Neuronal stem cell (in vitro differentiated cells): ENCODE measurements around the gene BMP2.

Experiments
- DNase-seq: peaks from one replicate; pipeline ENCODE4 v3.0.0-alpha.2; 2013; ENCODE audit warnings: low spot score
- H2AFZ ChIP-seq: one replicate; pipeline ENCODE4 v1.6.1; 2013; ENCODE audit warnings: mild to moderate bottlenecking, low read length, inconsistent platforms
- H2AK5ac ChIP-seq: 2 replicates; pipeline ENCODE4 v1.6.1; 2013; ENCODE audit warnings: low read depth, mild to moderate bottlenecking, inconsistent platforms, low read length, moderate library complexity, mixed read lengths
- H2BK120ac ChIP-seq: 2 replicates; pipeline ENCODE4 v1.6.1; 2013; ENCODE audit warnings: low read depth, mild to moderate bottlenecking, inconsistent platforms, low read length, moderate library complexity, mixed read lengths
- H2BK12ac ChIP-seq: one replicate; pipeline ENCODE4 v1.6.1; 2013; ENCODE audit warnings: low read length, inconsistent platforms
- H2BK15ac ChIP-seq: 2 replicates; pipeline ENCODE4 v1.6.1; 2013; ENCODE audit warnings: mild to moderate bottlenecking, low read length, inconsistent platforms, mixed read lengths
- H2BK5ac ChIP-seq: one replicate; pipeline ENCODE4 v1.6.1; 2013; ENCODE audit warnings: inconsistent platforms, mild to moderate bottlenecking, low read length, moderate library complexity
- H3K14ac ChIP-seq: one replicate; pipeline ENCODE4 v1.6.1; 2013; ENCODE audit warnings: low read length, inconsistent platforms
- H3K18ac ChIP-seq: 2 replicates; pipeline ENCODE4 v1.6.1; 2013; ENCODE audit warnings: low read length, inconsistent platforms
- H3K23ac ChIP-seq: 2 replicates; pipeline ENCODE4 v1.6.1; 2013; ENCODE audit warnings: low read depth, mild to moderate bottlenecking, mixed read lengths, low read length, inconsistent platforms; ENCODE audit not compliant: poor library complexity
- H3K27ac ChIP-seq: replicated peaks from 3 replicates; pipeline ENCODE4 v1.5.1; 2013; ENCODE audit warnings: low read length, inconsistent platforms
- H3K27me3 ChIP-seq, 3 experiments: 2 replicates each; pipeline ENCODE4 v1.6.1; 2013; ENCODE audit warnings: low read length in 3 of 3, mild to moderate bottlenecking in 2 of 3, inconsistent platforms in 1 of 3, low read depth in 1 of 3, mixed read lengths in 1 of 3, moderate library complexity in 1 of 3; ENCODE audit not compliant: control insufficient read depth in 3 of 3, insufficient read depth in 3 of 3
- H3K36me3 ChIP-seq, 2 donors: replicated peaks in 1 of 2; 2 replicates each; pipeline ENCODE4 v1.6.1; 2013; ENCODE audit warnings: low read length in 2 of 2; ENCODE audit not compliant: control insufficient read depth in 2 of 2, insufficient read depth in 2 of 2
- H3K4ac ChIP-seq: 2 replicates; pipeline ENCODE4 v1.6.1; 2013; ENCODE audit warnings: inconsistent platforms, mild to moderate bottlenecking, low read length, moderate library complexity
- H3K4me1 ChIP-seq, 2 donors: 1 replicate in 1 of 2; 2 replicates in 1 of 2; pipeline ENCODE4 v1.6.1; 2013; ENCODE audit warnings: low read length in 2 of 2, low read depth in 1 of 2; ENCODE audit not compliant: control insufficient read depth in 2 of 2, insufficient read depth in 1 of 2
- H3K4me2 ChIP-seq: one replicate; pipeline ENCODE4 v1.6.1; 2013; ENCODE audit warnings: mild to moderate bottlenecking, low read length, inconsistent platforms; ENCODE audit not compliant: insufficient read depth, poor library complexity, severe bottlenecking
- H3K4me3 ChIP-seq, 2 donors: 2 replicates each; pipeline ENCODE4 v1.5.1; 2013; ENCODE audit warnings: low read length in 2 of 2, mild to moderate bottlenecking in 2 of 2, inconsistent platforms in 1 of 2, moderate library complexity in 1 of 2
- H3K79me1 ChIP-seq: one replicate; pipeline ENCODE4 v1.6.1; 2013; ENCODE audit warnings: low read depth, mild to moderate bottlenecking, inconsistent platforms, low read length, moderate library complexity
- H3K9ac ChIP-seq: one replicate; pipeline ENCODE4 v1.6.1; 2013; ENCODE audit warnings: mild to moderate bottlenecking, low read depth, low read length, inconsistent platforms; ENCODE audit not compliant: poor library complexity
- H3K9me3 ChIP-seq, 2 donors: replicated peaks in 1 of 2; 2 replicates each; pipeline versions ENCODE3 to v1.6.1; 2013; ENCODE audit warnings: low read length in 2 of 2, mild to moderate bottlenecking in 2 of 2, inconsistent platforms in 1 of 2, low read depth in 1 of 2, mixed read lengths in 1 of 2, moderate library complexity in 1 of 2; ENCODE audit not compliant: control insufficient read depth in 2 of 2, insufficient read depth in 1 of 2
- H4K8ac ChIP-seq: one replicate; pipeline ENCODE4 v1.6.1; 2013; ENCODE audit warnings: low read depth, mild to moderate bottlenecking, inconsistent platforms, low read length, moderate library complexity
- H4K91ac ChIP-seq: one replicate; pipeline ENCODE4 v1.6.1; 2013; ENCODE audit warnings: low read length, low read depth, mild to moderate bottlenecking, inconsistent platforms; ENCODE audit not compliant: poor library complexity
- WGBS, 2 donors: extraction: QIAGEN DNeasy Blood & Tissue Kit; methylation state at CpG; one replicate each; pipeline ENCODE4 v1.1.7; 2013; ENCODE audit warnings: missing lambda C conversion rate in 2 of 2, mixed read lengths in 1 of 2; ENCODE audit not compliant: insufficient read length in 2 of 2, insufficient replicate concordance in 1 of 2; ENCODE audit errors: extremely low coverage in 2 of 2; 5-methylcytosine and 5-hydroxymethylcytosine counted together

The BMP2 gene

GRCh38 chr20:6735942-6736845, 31.3 kb upstream of the BMP2 start:
- no peak overlapping the region for H4K91ac ChIP-seq
- DNase-seq = no peak
- H2BK15ac ChIP-seq = no peak overlapping the region
- H3K79me1 ChIP-seq = no peaks in the 10 kb centered on the region
- no peak overlapping the region for H2BK5ac ChIP-seq
- no peaks in the 10 kb centered on the region for H3K27me3 ChIP-seq
- H3K4me3 ChIP-seq = no peak overlapping the region
- H3K36me3 ChIP-seq = no peaks in the 10 kb centered on the region
- H3K9ac ChIP-seq = no peak overlapping the region
- no peak overlapping the region for H3K14ac ChIP-seq
- H3K4me2 ChIP-seq = no peak overlapping the region
- H3K4ac ChIP-seq = no peak overlapping the region
- WGBS, 2 donors = no CpG with 5 or more reads among the region's 8 CpGs
- no peak overlapping the region for H3K27ac ChIP-seq
- H4K8ac ChIP-seq = no peak overlapping the region
- peaks cover 0 to 3% of the 10 kb centered on the region in 2 donors for H3K9me3 ChIP-seq
- no peaks in the 10 kb centered on the region for H3K4me1 ChIP-seq
- no peak overlapping the region for H2BK120ac ChIP-seq
- H3K23ac ChIP-seq = no peak overlapping the region
- no peak overlapping the region for H3K18ac ChIP-seq
- H2AFZ ChIP-seq = no peak overlapping the region
- H2BK12ac ChIP-seq = no peak overlapping the region
- H2AK5ac ChIP-seq = no peak overlapping the region

- Histone ChIP-seq H4K91ac (no peak overlapping the region), H3K4me1 (no peaks in the 10 kb centered on the region), H3K18ac (no peak overlapping the region), H3K79me1 (no peaks in the 10 kb centered on the region), H3K4me2 (no peak overlapping the region), H3K4ac (no peak overlapping the region), H2BK15ac (no peak overlapping the region), H3K9me3 (peaks cover 0 to 3% of the 10 kb centered on the region in 2 donors), H3K9ac (no peak overlapping the region), H3K23ac (no peak overlapping the region), H2BK12ac (no peak overlapping the region), H4K8ac (no peak overlapping the region), H2BK120ac (no peak overlapping the region), H2AK5ac (no peak overlapping the region), H2AFZ (no peak overlapping the region), H3K4me3 (no peak overlapping the region), H3K27ac (no peak overlapping the region), H3K27me3 (no peaks in the 10 kb centered on the region), H3K36me3 (no peaks in the 10 kb centered on the region), H2BK5ac (no peak overlapping the region), H3K14ac (no peak overlapping the region)
- DNase-seq = no peak
- WGBS, 2 donors = no CpG with 5 or more reads among the region's 1 CpG
These were observed 28.1 kb upstream of the BMP2 start for GRCh38 chr20:6739406-6739805.

- no peak overlapping the region for H3K4ac ChIP-seq
- no peak overlapping the region for H2BK5ac ChIP-seq
- no peak overlapping the region for H3K27ac ChIP-seq
- peaks cover 0 to 2% of the 10 kb centered on the region in 2 donors for H3K9me3 ChIP-seq
- no peak overlapping the region for H4K8ac ChIP-seq
- no peak overlapping the region for H4K91ac ChIP-seq
- H3K18ac ChIP-seq = no peak overlapping the region
- no peak overlapping the region for H3K4me2 ChIP-seq
- H3K27me3 ChIP-seq = no peaks in the 10 kb centered on the region
- no peak overlapping the region for H3K14ac ChIP-seq
- no peaks in the 10 kb centered on the region for H3K4me1 ChIP-seq
- H2BK15ac ChIP-seq = no peak overlapping the region
- no peaks in the 10 kb centered on the region for H3K36me3 ChIP-seq
- H3K79me1 ChIP-seq = no peaks in the 10 kb centered on the region
- WGBS, 2 donors = no CpG with 5 or more reads among the region's 3 CpGs
- no peak overlapping the region for H3K9ac ChIP-seq
- H2BK12ac ChIP-seq = no peak overlapping the region
- H3K23ac ChIP-seq = no peak overlapping the region
- H3K4me3 ChIP-seq = no peak overlapping the region
- no peak overlapping the region for H2AK5ac ChIP-seq
- DNase-seq = no peak
- no peak overlapping the region for H2AFZ ChIP-seq
- no peak overlapping the region for H2BK120ac ChIP-seq
These were observed 27.4 kb upstream of the BMP2 start for GRCh38 chr20:6740096-6740495.

- Histone ChIP-seq H2AFZ (no peak overlapping the region), H4K8ac (no peak overlapping the region), H3K4me2 (no peak overlapping the region), H3K9me3 (no peaks in the 10 kb centered on the region), H2AK5ac (no peak overlapping the region), H3K27me3 (no peaks in the 10 kb centered on the region), H3K4ac (no peak overlapping the region), H3K14ac (no peak overlapping the region), H2BK120ac (no peak overlapping the region), H2BK12ac (no peak overlapping the region), H3K9ac (no peak overlapping the region), H3K4me1 (no peaks in the 10 kb centered on the region), H3K4me3 (no peak overlapping the region), H3K27ac (no peak overlapping the region), H3K23ac (no peak overlapping the region), H3K36me3 (no peaks in the 10 kb centered on the region), H2BK15ac (no peak overlapping the region), H2BK5ac (no peak overlapping the region), H3K18ac (no peak overlapping the region), H3K79me1 (no peaks in the 10 kb centered on the region), H4K91ac (no peak overlapping the region)
- no CpG with 5 or more reads among the region's 1 CpG for WGBS, 2 donors
- no peak for DNase-seq
These were observed 23.3 kb upstream of the BMP2 start for GRCh38 chr20:6744180-6744579.
